HG02623 (cell line): ENCODE data around the gene ADAM19.
A peak's percentile ranks its signal among the peaks of the same experiment; 100 is the strongest.

Experiments used
- ATAC-seq: cut with Tn5 transposase; IDR thresholded peaks from one replicate; pipeline ENCODE4 v1.9.1; 2021; ENCODE audit warnings: moderate library complexity; ENCODE audit not compliant: unreplicated experiment

ADAM19 gene

GRCh38 chr5:157543825-157544622 lies 31.6 kb downstream of the ADAM19 start:
- ATAC-seq = no peak

- no peak for ATAC-seq
These were observed 33.1 kb downstream of the ADAM19 start for GRCh38 chr5:157542282-157543000.

- ATAC-seq = no peak
These were observed 34.0 kb downstream of the ADAM19 start for GRCh38 chr5:157541447-157542118.

- ATAC-seq = peak; percentile 96
These were observed 34.7 kb downstream of the ADAM19 start for GRCh38 chr5:157540707-157541446.

- ATAC-seq = no peak
These were observed 35.5 kb downstream of the ADAM19 start for GRCh38 chr5:157540124-157540523.

GRCh38 chr5:157539503-157540022 lies 36.0 kb downstream of the ADAM19 start:
- ATAC-seq = no peak

- no peak for ATAC-seq
These were observed 37.3 kb downstream of the ADAM19 start for GRCh38 chr5:157538311-157538710.

GRCh38 chr5:157535042-157535865 lies 40.3 kb downstream of the ADAM19 start:
- no peak for ATAC-seq

GRCh38 chr5:157533011-157533481 lies 42.5 kb downstream of the ADAM19 start:
- no peak for ATAC-seq

GRCh38 chr5:157532022-157532421 lies 43.6 kb downstream of the ADAM19 start:
- no peak for ATAC-seq

- no peak for ATAC-seq
These were observed 45.2 kb downstream of the ADAM19 start for GRCh38 chr5:157530226-157530972.

- no peak for ATAC-seq
These were observed 46.6 kb downstream of the ADAM19 start for GRCh38 chr5:157529002-157529401.

- no peak for ATAC-seq
These were observed 47.4 kb downstream of the ADAM19 start for GRCh38 chr5:157528036-157528632.

- no peak for ATAC-seq
These were observed 50.7 kb downstream of the ADAM19 start for GRCh38 chr5:157524887-157525286.

- no peak for ATAC-seq
These were observed 51.6 kb downstream of the ADAM19 start for GRCh38 chr5:157523976-157524375.

GRCh38 chr5:157521704-157522029 lies 53.9 kb downstream of the ADAM19 start:
- no peak for ATAC-seq

GRCh38 chr5:157520911-157521703 lies 54.5 kb downstream of the ADAM19 start:
- no peak for ATAC-seq
